GM12878 (cell line): Measurements from ENCODE around the gene PTPRJ. TPM values are rescaled to one million over a fixed set of nuclear protein-coding genes. Genes with fewer than 3 reads are reported as not detected.

ENCODE experiments used
- ATAC-seq: fragments of 200-7000 bp; cut with Tn5 transposase; 3 replicates; pipeline ENCODE4 v1.9.1; 2020; ENCODE audit warnings: mild to moderate bottlenecking, moderate library complexity
- BruUV-seq: library from RNA; stranded (reverse); fragments of 400-500 nt; replicated peaks from 2 replicates; lab custom pipeline; 2021; lab: Mats Ljungman, UMichigan
- CTCF ChIA-PET: fragments of 300-600 bp; sonication (Branson Sonifier 250); formaldehyde crosslinking; extraction: SDS; loops from one replicate; lab custom pipeline; 2021; ENCODE audit warnings: inconsistent platforms; lab: Yijun Ruan, JAX
- POLR2A ChIA-PET: fragments of 350-600 bp; formaldehyde crosslinking; extraction: SDS; loops from one replicate; lab custom pipeline; 2021; ENCODE audit warnings: inconsistent platforms; lab: Charles Lee
- RAD21 ChIA-PET: fragments of 300-600 bp; sonication (Branson Sonifier 250); formaldehyde crosslinking; loops from one replicate; lab custom pipeline; 2023; ENCODE audit warnings: antibody characterized with exemption; ENCODE audit not compliant: unreplicated experiment; lab: Charles Lee
- SMC1A ChIA-PET: fragments of 300-600 bp; sonication (Branson Sonifier 250); formaldehyde crosslinking; loops from one replicate; lab custom pipeline; 2023; ENCODE audit not compliant: unreplicated experiment, uncharacterized antibody; lab: Charles Lee
- DNase-seq: peaks from one replicate; pipeline ENCODE4 v3.0.0-alpha.2; 2011; ENCODE audit warnings: low read depth, low spot score
- FAIRE-seq: peaks from 3 replicates; lab custom pipeline; 2011; peaks lifted over from hg19 to GRCh38; lab: Jason Lieb, UNC
- H2AFZ ChIP-seq: 2 replicates; pipeline ENCODE4 v1.6.0; 2011; ENCODE audit warnings: low read depth, low read length, control low read depth; ENCODE audit not compliant: control insufficient read depth
- H3K27ac ChIP-seq: 2 replicates; pipeline ENCODE4 v1.5.1; 2011; ENCODE audit warnings: control low read depth; ENCODE audit not compliant: control insufficient read depth, insufficient read depth
- H3K27me3 ChIP-seq, 2 experiments: replicated peaks in 1 of 2; 2 replicates each; pipeline versions ENCODE4 v1.6.0 to v1.6.1; 2011; ENCODE audit warnings: low read length in 1 of 2; ENCODE audit not compliant: control insufficient read depth in 2 of 2, insufficient read depth in 2 of 2
- H3K36me3 ChIP-seq, 2 experiments: 2 replicates each; pipeline ENCODE4 v1.5.1; 2011; ENCODE audit warnings: low read length in 1 of 2; ENCODE audit not compliant: control insufficient read depth in 2 of 2, insufficient read depth in 2 of 2
- H3K4me1 ChIP-seq: 2 replicates; pipeline ENCODE4 v1.6.1; 2011; ENCODE audit warnings: mild to moderate bottlenecking, low read length, moderate library complexity, mixed read lengths; ENCODE audit not compliant: control insufficient read depth, insufficient read depth
- H3K4me2 ChIP-seq: 2 replicates; pipeline ENCODE4 v1.6.0; 2011; ENCODE audit warnings: control low read depth; ENCODE audit not compliant: control insufficient read depth, insufficient read depth
- H3K4me3 ChIP-seq: fragments of 200-600 bp; sonication (generic); 2 replicates; pipeline ENCODE4 v1.5.1; 2016
- H3K79me2 ChIP-seq: 2 replicates; pipeline ENCODE4 v1.6.0; 2011; ENCODE audit warnings: low read length; ENCODE audit not compliant: control insufficient read depth, insufficient read depth
- H3K9ac ChIP-seq: 2 replicates; pipeline ENCODE4 v1.8.0; 2011; ENCODE audit warnings: low read length, control low read depth, mixed read lengths; ENCODE audit not compliant: control insufficient read depth, insufficient read depth
- H3K9me3 ChIP-seq: replicated peaks from 3 replicates; pipeline ENCODE4 v1.5.1; 2011; ENCODE audit warnings: mild to moderate bottlenecking, low read length; ENCODE audit not compliant: control insufficient read depth, insufficient read depth
- H4K20me1 ChIP-seq: 2 replicates; pipeline ENCODE4 v1.6.0; 2011; ENCODE audit not compliant: control insufficient read depth, insufficient read depth
- ATF7 ChIP-seq: fragments of 450-650 bp; IDR thresholded peaks from 2 replicates; pipeline ENCODE4 v1.6.1; 2016; ENCODE audit warnings: low read depth, mild to moderate bottlenecking
- CBX3 ChIP-seq: fragments of 200-600 bp; sonication (generic); IDR thresholded peaks from 2 replicates; pipeline ENCODE4 v1.6.1; 2016; ENCODE audit warnings: low read depth, borderline replicate concordance
- CHD4 ChIP-seq: fragments of 200-600 bp; sonication (generic); IDR thresholded peaks from 2 replicates; pipeline ENCODE4 v1.6.1; 2016; ENCODE audit warnings: mild to moderate bottlenecking
- CREB1 ChIP-seq: IDR thresholded peaks from 2 replicates; pipeline ENCODE4 v1.6.1; 2012; ENCODE audit warnings: low read depth, mild to moderate bottlenecking, inconsistent platforms
- E2F4 ChIP-seq: IDR thresholded peaks from 2 replicates; pipeline ENCODE4 v1.6.1; 2012; ENCODE audit warnings: low read depth, low read length, improper control_type of control experiment
- E4F1 ChIP-seq: fragments of 450-650 bp; IDR thresholded peaks from 2 replicates; pipeline ENCODE4 v1.6.1; 2018; ENCODE audit warnings: borderline replicate concordance, mild to moderate bottlenecking; ENCODE audit not compliant: partially characterized antibody
- FOXK2 ChIP-seq: fragments of 450-650 bp; IDR thresholded peaks from 2 replicates; pipeline ENCODE4 v1.6.1; 2017; ENCODE audit warnings: mild to moderate bottlenecking, moderate library complexity
- MEF2A ChIP-seq: IDR thresholded peaks from 2 replicates; pipeline ENCODE4 v1.6.1; 2011; ENCODE audit warnings: low read depth, mild to moderate bottlenecking, low read length, moderate library complexity; ENCODE audit not compliant: insufficient read depth
- MXI1 ChIP-seq: fragments of 150-350 bp; IDR thresholded peaks from 2 replicates; pipeline ENCODE4 v1.6.1; 2011; ENCODE audit warnings: low read depth, mild to moderate bottlenecking, inconsistent platforms, low read length, improper control_type of control experiment
- NFYB ChIP-seq: IDR thresholded peaks from 2 replicates; pipeline ENCODE4 v1.6.1; 2011; ENCODE audit warnings: low read depth, mild to moderate bottlenecking, low read length, improper control_type of control experiment, moderate library complexity; ENCODE audit not compliant: insufficient read depth
- NR2C2 ChIP-seq: IDR thresholded peaks from 2 replicates; pipeline ENCODE4 v1.6.1; 2011; ENCODE audit warnings: borderline replicate concordance, low read depth; ENCODE audit not compliant: control insufficient read depth, insufficient read length
- POLR2A ChIP-seq: IDR thresholded peaks from 2 replicates; pipeline ENCODE4 v1.6.1; 2011; ENCODE audit warnings: low read depth, mild to moderate bottlenecking, low read length
- SMARCA5 ChIP-seq: fragments of 450-650 bp; IDR thresholded peaks from 2 replicates; pipeline ENCODE4 v1.6.1; 2017; ENCODE audit warnings: mild to moderate bottlenecking
- SPI1 ChIP-seq: IDR thresholded peaks from 2 replicates; pipeline ENCODE4 v1.6.1; 2011; ENCODE audit warnings: low read depth, mild to moderate bottlenecking, low read length, moderate library complexity, borderline replicate concordance; ENCODE audit not compliant: insufficient read depth
- SUPT20H ChIP-seq: IDR thresholded peaks from 2 replicates; pipeline ENCODE4 v1.6.1; 2011; ENCODE audit warnings: low read depth, mild to moderate bottlenecking, low read length, moderate library complexity, borderline replicate concordance; ENCODE audit not compliant: control insufficient read depth
- TARDBP ChIP-seq: IDR thresholded peaks from 2 replicates; pipeline ENCODE4 v1.6.1; 2016; ENCODE audit warnings: borderline replicate concordance
- ZBTB11 ChIP-seq: fragments of 450-650 bp; formaldehyde crosslinking; IDR thresholded peaks from 2 replicates; pipeline ENCODE4 v1.5.0; 2022; ENCODE audit warnings: mild to moderate bottlenecking, missing genetic modification characterization
- WGBS: methylation state at CpG from one replicate; pipeline ENCODE4 v1.1.6; 2016; ENCODE audit warnings: low lambda C conversion rate; ENCODE audit not compliant: insufficient replicate concordance, insufficient coverage; ENCODE audit errors: missing lambda C conversion rate; 5-methylcytosine and 5-hydroxymethylcytosine counted together
- in situ Hi-C: fragments of 300-500 bp; cut with MboI; formaldehyde crosslinking; loops from 9 replicates; pipeline ENCODE4 v1.14.3; 2018; ENCODE audit warnings: mixed read lengths
- intact Hi-C: fragments of 100-400 bp; cut with micrococcal nuclease; formaldehyde crosslinking; loops from one replicate; pipeline ENCODE4 v1.14.2; 2022; ENCODE audit not compliant: unreplicated experiment
- polyA plus RNA-seq, 11 experiments: library from polyadenylated mRNA; depleted of rRNA in 4 of 11; unstranded in 6 of 11; stranded (reverse) in 5 of 11; fragments of >200 nt; fragmentation: Nextera tagmentation in 4 of 11; fragmentation: Illumina TruSeq in 1 of 11; extraction: Ambion mirVana in 4 of 11; extraction: Trizol in 1 of 11; gene quantifications; 1 replicate in 1 of 11; 2 replicates in 10 of 11; pipeline versions ENCODE4 v1.2.1 to v1.2.3, GENCODE V29; 2011 to 2016; ENCODE audit warnings: inconsistent platforms in 2 of 11, missing spikeins in 2 of 11, low read depth in 1 of 11
- total RNA-seq, 4 experiments: library from RNA; depleted of rRNA in 3 of 4; stranded (reverse); fragments of >200 nt in 3 of 4; fragmentation: Illumina TruSeq in 1 of 4; extraction: Trizol in 1 of 4; gene quantifications; 2 replicates each; pipeline versions ENCODE4 v1.2.1 to v1.2.3, GENCODE V29; 2013 to 2021

Gene PTPRJ
- total and polyA plus RNA-seq, 10 of the 15 experiments (the other 5 are each of a cell fraction or from before 2014, with no cell fraction given), result 0.22 to 22.4 (median 7.4) TPM

GRCh38 chr11:48001438-48002021 is 21.2 kb downstream of the PTPRJ start:
- 88% methylated on average over 2 of the region's 2 CpGs for WGBS
- peak overlapping the region; percentile 37; the same call in 1 of the 2 replicates for H3K4me3 ChIP-seq
- POLR2A ChIA-PET, result interaction anchor here (0.6 to 1.4 kb wide), 7 partner anchors 9 to 539 kb away, joined by 3 to 7 read pairs (median 3); no protein-coding TSS in a partner anchor
- no peak for TF ChIP-seq E2F4
- 0 out of 2 replicates have a peak, but pooled peaks have one; percentile 10 for TF ChIP-seq NFYB
- no peak for TF ChIP-seq FOXK2
- no peak for TF ChIP-seq MEF2A
- TF ChIP-seq ZBTB11, result no peak
- TF ChIP-seq POLR2A, result 0 out of 2 replicates have a peak, but pooled peaks have one; percentile 17
- TF ChIP-seq ATF7, result no peak
- TF ChIP-seq SPI1, result peak; percentile 63; the same call in 1 of the 2 replicates
- no peak for TF ChIP-seq MXI1
- no peak for TF ChIP-seq CBX3
- no peak for TF ChIP-seq CHD4
- TF ChIP-seq SUPT20H, result no peak
- TF ChIP-seq CREB1, result 0 out of 2 replicates have a peak, but pooled peaks have one; percentile 18
- TF ChIP-seq NR2C2, result no peak
- no peak for TF ChIP-seq TARDBP
- peak; percentile 52; the same call in 1 of the 2 replicates for TF ChIP-seq SMARCA5
- TF ChIP-seq E4F1, result no peak

More at GRCh38 chr11:48001438-48002021, 21.2 kb downstream of the PTPRJ start:
- Histone ChIP-seq H3K9me3 (no peaks in the 10 kb centered on the region), H3K4me1 (peaks cover 72% of the 10 kb centered on the region), H3K79me2 (peaks cover 52% of the 10 kb centered on the region), H3K27ac (peak overlapping the region; percentile 73), H4K20me1 (no peaks in the 10 kb centered on the region), H3K4me2 (peak overlapping the region; percentile 75), H2AFZ (peak overlapping the region; percentile 47), H3K36me3 (no peaks in the 10 kb centered on the region), H3K9ac (peak overlapping the region; percentile 5; the same call in 1 of the 2 replicates), H3K27me3 (no peaks in the 10 kb centered on the region)
- CTCF ChIA-PET, result interaction anchor here (0.7 to 1.2 kb wide), 2 partner anchors 67 to 68 kb away, joined by 3 read pairs; no protein-coding TSS in a partner anchor
- no TSS peak for BruUV-seq
- peak; percentile 73 for FAIRE-seq
- SMC1A ChIA-PET, result interaction anchor here (1.0 to 2.9 kb wide), 8 partner anchors 12 to 123 kb away, joined by 3 to 10 read pairs (median 5); no protein-coding TSS in a partner anchor
- ATAC-seq, result peak; percentile 82
- in situ Hi-C loops, result no loop called here
- RAD21 ChIA-PET, result interaction anchor here (0.7 to 1.4 kb wide), 3 partner anchors 14 to 107 kb away, joined by 3 to 6 read pairs (median 3); no protein-coding TSS in a partner anchor
- DNase-seq, result no peak
- intact Hi-C loops, result loop anchor here (10.0 kb wide), 1 partner anchor 147 kb away; no protein-coding TSS in a partner anchor
